Stomach (tissue), 9 donors: Measurements from ENCODE around the gene MARCHF2. TPM values are rescaled to one million over a fixed set of nuclear protein-coding genes. Genes with fewer than 3 reads are reported as not detected.
"Not testable (repeated sequence)": the region's sequence is repeated elsewhere in the genome, so short reads cannot be mapped to it uniquely, and the experiment has no call there.

Experiments used
- DNase-seq, 2 donors: peaks; one replicate each; pipeline versions ENCODE4 v3.0.0 to v3.0.0-alpha.2; 2013 to 2019
- H3K27ac ChIP-seq, 5 donors: fragments of 200-600 bp in 4 of 5; sonication (generic) in 4 of 5; one replicate each; pipeline ENCODE4 v1.5.1; 2013 to 2019; ENCODE audit warnings: mild to moderate bottlenecking in 1 of 5, moderate library complexity in 1 of 5
- H3K27me3 ChIP-seq, 3 donors: fragments of 200-600 bp; sonication (generic); one replicate each; pipeline ENCODE4 v1.5.1; 2017 to 2019; ENCODE audit warnings: mixed run types in 1 of 3
- H3K36me3 ChIP-seq, 4 donors: fragments of 200-600 bp; sonication (generic); 1 replicate in 3 of 4; 2 replicates in 1 of 4; pipeline ENCODE4 v1.5.1; 2016 to 2019
- H3K4me1 ChIP-seq, 4 donors: fragments of 200-600 bp; sonication (generic); one replicate each; pipeline ENCODE4 v1.5.1; 2016 to 2019
- H3K4me3 ChIP-seq, 4 donors: fragments of 200-600 bp; sonication (generic) in 3 of 4; one replicate each; pipeline ENCODE4 v1.5.1; 2016 to 2019; ENCODE audit warnings: mild to moderate bottlenecking in 1 of 4
- H3K9me3 ChIP-seq, 4 donors: fragments of 200-600 bp; sonication (generic); one replicate each; pipeline ENCODE4 v1.5.1; 2016 to 2019
- CTCF ChIP-seq, 7 experiments: fragments of 450-650 bp in 4 of 7; fragments of 200-600 bp in 3 of 7; sonication (generic) in 3 of 7; IDR thresholded peaks; one replicate each; pipeline ENCODE4 v1.5.1; 2016 to 2019; ENCODE audit warnings: antibody characterized with exemption in 7 of 7, control low read depth in 2 of 7, mild to moderate bottlenecking in 1 of 7
- EP300 ChIP-seq: sonication (generic); formaldehyde crosslinking; IDR thresholded peaks from one replicate; pipeline ENCODE4 v1.6.1; 2017; ENCODE audit warnings: antibody characterized with exemption
- POLR2A ChIP-seq, 4 donors: fragments of 450-650 bp; IDR thresholded peaks; one replicate each; pipeline ENCODE4 v1.6.1; 2016; ENCODE audit warnings: antibody characterized with exemption in 4 of 4, control low read depth in 2 of 4, mild to moderate bottlenecking in 1 of 4, moderate library complexity in 1 of 4
- POLR2AphosphoS5 ChIP-seq, 3 donors: sonication (generic); formaldehyde crosslinking; IDR thresholded peaks; one replicate each; pipeline ENCODE4 v1.6.1; 2016; ENCODE audit warnings: antibody characterized with exemption in 3 of 3
- WGBS, 5 donors: extraction: QIAGEN DNeasy Blood & Tissue Kit in 3 of 5; methylation state at CpG; one replicate each; pipeline versions ENCODE4 v1.1.5 to v1.1.7; 2013 to 2018; 5-methylcytosine and 5-hydroxymethylcytosine counted together
- intact Hi-C: fragments of 100-400 bp; cut with DNase I; formaldehyde crosslinking; loops from one replicate; pipeline ENCODE4 v1.15.1; 2023; ENCODE audit warnings: low total_unique reads
- polyA plus RNA-seq, 3 donors: library from polyadenylated mRNA; stranded (reverse); fragments of 200-250 nt; gene quantifications; one replicate each; pipeline ENCODE4 v1.2.3, GENCODE V29; 2013
- total RNA-seq, 5 donors: library from RNA; depleted of rRNA; stranded (reverse); fragments of >200 nt; gene quantifications; one replicate each; pipeline versions ENCODE4 v1.1.0 to v1.2.3, GENCODE V29; 2014 to 2016
- donor health status: healthy with polysubstance abuse.
- donor health status: Bipolar disorder and iron deficiency.
- donor health status: healthy.

The MARCHF2 gene
- total and polyA plus RNA-seq, 8 donors, result 23.5 to 98.2 (median 35.8) TPM

- H3K27ac ChIP-seq, result no peak overlapping the region
- intact Hi-C loops, result loop anchor here (10.0 kb wide), 1 partner anchor 103 kb away; the partner anchor contains the start of gene PRAM1
These were observed 11.1 kb upstream of the MARCHF2 start for GRCh38 chr19:8401981-8402411.

DNA sequence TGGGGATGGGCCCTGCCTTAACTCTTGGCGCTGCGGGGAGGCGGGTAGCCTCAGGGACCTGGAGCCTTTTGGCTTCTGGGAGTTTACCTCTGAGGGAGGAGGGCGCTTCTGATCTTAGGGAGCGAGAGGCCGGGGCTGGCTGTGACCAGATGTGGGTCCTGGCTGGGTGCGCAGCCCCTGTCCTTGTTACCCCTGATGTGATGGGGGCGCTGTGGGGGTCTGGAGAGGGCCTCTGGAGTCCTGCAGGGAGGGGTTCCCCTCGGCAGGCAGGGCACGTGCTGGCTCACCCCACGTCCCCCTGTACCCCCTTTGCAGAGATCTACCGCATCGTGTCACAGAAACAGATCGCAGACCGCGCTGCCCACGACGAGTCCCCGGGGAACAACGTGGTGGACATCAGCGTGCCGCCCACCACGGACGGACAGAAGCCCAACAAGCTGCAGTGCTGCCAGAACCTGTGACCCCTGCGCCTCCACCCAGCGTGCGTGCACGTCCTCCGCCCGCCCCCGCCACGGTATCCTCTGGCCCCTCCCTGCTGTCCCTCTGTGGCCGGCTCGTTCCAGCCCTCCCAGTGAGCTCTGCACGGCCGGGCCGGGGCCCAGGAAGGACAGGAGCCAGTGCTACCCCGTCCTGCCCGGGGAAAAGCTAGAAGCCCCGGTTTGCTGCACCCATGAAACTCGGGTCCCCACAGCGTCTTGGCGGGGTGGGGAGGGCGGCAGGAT lies 9.8 kb upstream of the MARCHF2 start:
- Histone ChIP-seq H3K9me3 (no peaks in the 10 kb centered on the region), H3K27ac (no peak overlapping the region), H3K4me1 (peaks cover 0 to 5% (median 2%) of the 10 kb centered on the region in 4 donors), H3K36me3 (peaks cover 56 to 80% (median 75%) of the 10 kb centered on the region in 4 donors), H3K27me3 (no peaks in the 10 kb centered on the region), H3K4me3 (no peak overlapping the region)
- 87 to 94% (median 91%) methylated on average over 29 to 44 of the region's 44 CpGs for WGBS, 5 donors
- no peak for DNase-seq
- intact Hi-C loops, result loop anchor here (10.0 kb wide), 1 partner anchor 102 kb away; the partner anchor contains the start of gene PRAM1
- TF ChIP-seq POLR2AphosphoS5 (IDR thresholded peaks at IDR 0.05) (no peak), CTCF (IDR thresholded peaks at IDR 0.05) (no peak), POLR2A (IDR thresholded peaks at IDR 0.05) (no peak), EP300 (no peak)

More at GRCh38 chr19:8401981-8402411, 11.1 kb upstream of the MARCHF2 start:
- TF ChIP-seq CTCF (IDR thresholded peaks at IDR 0.05) (no peak), POLR2A (IDR thresholded peaks at IDR 0.05) (no peak), EP300 (no peak), POLR2AphosphoS5 (IDR thresholded peaks at IDR 0.05) (no peak)
- H3K4me3 ChIP-seq, result no peak overlapping the region
- H3K27me3 ChIP-seq, result no peaks in the 10 kb centered on the region
- WGBS, 5 donors, result 84 to 94% (median 94%) methylated on average over 8 to 21 of the region's 21 CpGs
- no peaks in the 10 kb centered on the region for H3K9me3 ChIP-seq
- peaks cover 56 to 83% (median 80%) of the 10 kb centered on the region in 4 donors for H3K36me3 ChIP-seq
- no peak for DNase-seq
- peaks cover 6 to 16% (median 14%) of the 10 kb centered on the region in 4 donors for H3K4me1 ChIP-seq

GRCh38 chr19:8403820-8404109 lies 9.3 kb upstream of the MARCHF2 start:
- Histone ChIP-seq H3K27me3 (no peaks in the 10 kb centered on the region), H3K4me1 (no peaks in the 10 kb centered on the region), H3K4me3 (no peak overlapping the region), H3K27ac (no peak overlapping the region), H3K36me3 (peaks cover 56 to 75% (median 72%) of the 10 kb centered on the region in 4 donors), H3K9me3 (no peaks in the 10 kb centered on the region)
- 80 to 89% (median 82%) methylated on average over 22 to 24 of the region's 24 CpGs for WGBS, 5 donors
- no peak for DNase-seq
- intact Hi-C loops, result loop anchor here (10.0 kb wide), 1 partner anchor 101 kb away; the partner anchor contains the start of gene PRAM1
- TF ChIP-seq CTCF (IDR thresholded peaks at IDR 0.05) (no peak), EP300 (no peak), POLR2AphosphoS5 (IDR thresholded peaks at IDR 0.05) (no peak), POLR2A (IDR thresholded peaks at IDR 0.05) (no peak)

DNA sequence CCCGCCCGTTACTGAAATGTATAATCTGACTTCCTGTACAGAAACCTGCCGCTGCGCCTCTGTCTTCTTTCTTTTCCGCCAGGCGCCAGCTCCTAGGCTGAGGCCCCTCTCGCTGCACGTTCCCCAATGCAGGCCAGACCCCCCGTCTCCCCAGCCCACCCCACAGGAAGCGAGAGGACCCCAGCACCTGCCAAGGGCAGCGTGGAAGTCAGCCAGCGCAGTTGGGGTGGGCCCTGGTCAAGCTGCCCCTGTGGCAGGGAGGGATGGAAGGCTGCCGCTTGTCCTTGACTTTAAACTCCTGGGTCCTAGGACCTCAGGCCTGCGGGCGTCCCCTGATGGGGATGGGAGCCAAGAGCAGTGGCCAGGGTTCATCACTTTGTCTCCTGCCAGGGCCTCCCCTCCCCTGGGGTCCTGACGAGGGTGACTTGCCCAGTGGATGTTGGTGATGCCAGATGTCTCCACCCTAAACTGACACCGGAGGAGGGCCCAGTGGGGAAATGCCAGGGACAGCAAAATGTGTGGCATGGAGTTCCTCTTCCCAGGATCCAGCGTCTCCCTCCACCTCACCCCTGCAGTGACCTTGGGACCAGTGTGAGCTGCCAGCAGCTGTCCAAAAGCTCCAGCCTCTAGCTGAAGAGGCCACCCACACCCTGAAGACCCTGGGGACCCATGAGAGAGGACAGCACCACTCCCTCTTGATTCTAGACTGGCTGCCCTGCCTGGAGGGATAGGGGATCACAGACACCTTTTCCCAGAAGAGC lies 8.5 kb upstream of the MARCHF2 start:
- Histone ChIP-seq H3K4me1 (no peaks in the 10 kb centered on the region), H3K27me3 (no peaks in the 10 kb centered on the region), H3K9me3 (no peaks in the 10 kb centered on the region), H3K4me3 (no peak overlapping the region), H3K36me3 (peaks cover 53 to 67% (median 64%) of the 10 kb centered on the region in 4 donors), H3K27ac (no peak overlapping the region)
- 76 to 90% (median 89%) methylated on average over 18 of the region's 18 CpGs for WGBS, 5 donors
- intact Hi-C loops, result loop anchor here (10.0 kb wide), 1 partner anchor 100 kb away; the partner anchor contains the start of gene PRAM1
- DNase-seq, result no peak
- TF ChIP-seq POLR2A (IDR thresholded peaks at IDR 0.05), result no peak
- TF ChIP-seq EP300, result no peak
- no peak for TF ChIP-seq CTCF (IDR thresholded peaks at IDR 0.05)
- TF ChIP-seq POLR2AphosphoS5 (IDR thresholded peaks at IDR 0.05), result no peak

DNA sequence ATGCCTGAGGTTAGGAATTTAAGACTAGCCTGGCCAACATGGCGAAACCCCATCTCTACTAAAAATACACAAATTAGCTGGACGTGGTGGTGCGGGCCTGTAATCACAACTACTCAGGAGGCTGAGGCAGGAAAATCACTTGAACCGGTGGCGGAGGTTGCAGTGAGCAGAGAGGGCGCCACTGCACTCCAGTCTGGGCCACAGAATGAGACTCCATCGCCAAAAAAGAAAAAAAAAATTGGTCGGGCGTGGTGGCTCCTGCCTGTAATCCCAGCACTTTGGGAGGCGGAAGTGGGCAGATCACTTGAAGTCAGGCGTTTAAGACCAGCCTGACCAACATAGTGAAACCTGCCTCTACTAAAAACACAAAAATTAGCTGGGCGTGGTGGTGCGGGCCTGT lies 2.4 kb upstream of the MARCHF2 start:
- H3K36me3 ChIP-seq, DNase-seq, H3K27me3 ChIP-seq, intact Hi-C loops, H3K4me3 ChIP-seq, H3K9me3 ChIP-seq, H3K27ac ChIP-seq: not testable (repeated sequence)
- peaks cover 13 to 29% (median 19%) of the 10 kb centered on the region in 4 donors for H3K4me1 ChIP-seq
- WGBS, 5 donors, result 81 to 87% (median 83%) methylated on average over 13 of the region's 13 CpGs
